ENCODE results near the gene SPDL1. TPM values are rescaled to one million over a fixed set of nuclear protein-coding genes. Genes with fewer than 3 reads are reported as not detected.

Gene SPDL1
- total RNA-seq, 1 experiment from 2014 or later = 83.7 TPM

- Histone ChIP-seq H3K36me3 (no peaks in the 10 kb centered on the region), H3K4me3 (no peak overlapping the region), H3K9me3 (replicated peaks) (no peaks in the 10 kb centered on the region), H3K27ac (no peak overlapping the region), H3K4me1 (peaks cover 7% of the 10 kb centered on the region; the same call in 1 of the 2 replicates), H3K27me3 (0 out of 2 replicates have a peak, but pooled peaks cover 4% of the 10 kb centered on the region)
- no peak for DNase-seq
These were observed 68.5 kb downstream of the SPDL1 start for GRCh38 chr5:169652057-169652456.

- no peaks in the 10 kb centered on the region for H3K9me3 ChIP-seq (replicated peaks)
- peaks cover 5% of the 10 kb centered on the region; the same call in 1 of the 2 replicates for H3K4me1 ChIP-seq
- H3K27me3 ChIP-seq = 0 out of 2 replicates have a peak, but pooled peaks cover 4% of the 10 kb centered on the region
- H3K27ac ChIP-seq = no peak overlapping the region
- H3K4me3 ChIP-seq = no peak overlapping the region
- no peak for DNase-seq
- H3K36me3 ChIP-seq = no peaks in the 10 kb centered on the region
These were observed 69.5 kb downstream of the SPDL1 start for GRCh38 chr5:169653091-169653490.

Other genes with a start within 250 kb of the SPDL1 start
- gene DOCK2, start 53.5 kb downstream of the SPDL1 start, total RNA-seq (2014; rRNA removed; shearing (Covaris generic)) = 0.10 and 0.20 TPM in 2 replicates